ENCODE measurements around the gene RARA.
"Not testable (repeated sequence)": the region's sequence is repeated elsewhere in the genome, so short reads cannot be mapped to it uniquely, and the experiment has no call there.

The RARA gene

GRCh38 chr17:40373324-40373723 lies 64.3 kb downstream of the RARA start:
- Histone ChIP-seq H3K9me3 (ENCODE audit: control insufficient read depth in 5 of 5, low read length in 5 of 5) (no peaks in the 10 kb centered on the region), H3K27ac (ENCODE audit: low read depth, low read length) (no peak overlapping the region), H3K9ac (ENCODE audit: low read length in 5 of 5) (no peak overlapping the region), H3K4me1 (ENCODE audit: control insufficient read depth in 5 of 5, insufficient read depth in 5 of 5, low read length in 5 of 5) (no peaks in the 10 kb centered on the region), H3K27me3 (ENCODE audit: control insufficient read depth in 5 of 5, insufficient read depth in 4 of 5, low read length in 5 of 5) (peaks cover 0 to 7% (median 0%) of the 10 kb centered on the region in 5 donors), H3K36me3 (ENCODE audit: control insufficient read depth in 5 of 5, insufficient read depth in 5 of 5, low read length in 5 of 5) (no peaks in the 10 kb centered on the region), H3K4me3 (ENCODE audit: low read depth in 1 of 5, low read length in 5 of 5) (no peak overlapping the region)

GRCh38 chr17:40373999-40374398 lies 65.0 kb downstream of the RARA start:
- Histone ChIP-seq H3K9ac (ENCODE audit: low read length in 5 of 5) (no peak overlapping the region), H3K36me3 (ENCODE audit: control insufficient read depth in 5 of 5, insufficient read depth in 5 of 5, low read length in 5 of 5) (no peaks in the 10 kb centered on the region), H3K9me3 (ENCODE audit: control insufficient read depth in 5 of 5, low read length in 5 of 5) (no peaks in the 10 kb centered on the region), H3K27me3 (ENCODE audit: control insufficient read depth in 5 of 5, insufficient read depth in 4 of 5, low read length in 5 of 5) (peaks cover 0 to 7% (median 0%) of the 10 kb centered on the region in 5 donors), H3K27ac (ENCODE audit: low read depth, low read length) (no peak overlapping the region), H3K4me1 (ENCODE audit: control insufficient read depth in 5 of 5, insufficient read depth in 5 of 5, low read length in 5 of 5) (no peaks in the 10 kb centered on the region), H3K4me3 (ENCODE audit: low read depth in 1 of 5, low read length in 5 of 5) (no peak overlapping the region)

GRCh38 chr17:40374821-40375498 lies 66.0 kb downstream of the RARA start:
- H3K4me3 ChIP-seq (ENCODE audit: low read depth in 1 of 5, low read length in 5 of 5), result no peak overlapping the region

GRCh38 chr17:40375786-40376185 lies 66.8 kb downstream of the RARA start:
- H3K36me3 ChIP-seq (ENCODE audit: control insufficient read depth in 5 of 5, insufficient read depth in 5 of 5, low read length in 5 of 5); H3K4me3 ChIP-seq (ENCODE audit: low read depth in 1 of 5, low read length in 5 of 5); H3K4me1 ChIP-seq (ENCODE audit: control insufficient read depth in 5 of 5, insufficient read depth in 5 of 5, low read length in 5 of 5); H3K27ac ChIP-seq (ENCODE audit: low read depth, low read length); H3K9me3 ChIP-seq (ENCODE audit: control insufficient read depth in 5 of 5, low read length in 5 of 5); H3K9ac ChIP-seq (ENCODE audit: low read length in 5 of 5); H3K27me3 ChIP-seq (ENCODE audit: control insufficient read depth in 5 of 5, insufficient read depth in 4 of 5, low read length in 5 of 5): not testable (repeated sequence)

More at GRCh38 chr17:40374821-40375498, 66.0 kb downstream of the RARA start:
- no peak overlapping the region for H3K27ac ChIP-seq (ENCODE audit: low read depth, low read length)
- no peaks in the 10 kb centered on the region for H3K9me3 ChIP-seq (ENCODE audit: control insufficient read depth in 5 of 5, low read length in 5 of 5)
- H3K36me3 ChIP-seq (ENCODE audit: control insufficient read depth in 5 of 5, insufficient read depth in 5 of 5, low read length in 5 of 5), result no peaks in the 10 kb centered on the region
- no peaks in the 10 kb centered on the region for H3K4me1 ChIP-seq (ENCODE audit: control insufficient read depth in 5 of 5, insufficient read depth in 5 of 5, low read length in 5 of 5)
- no peak overlapping the region for H3K9ac ChIP-seq (ENCODE audit: low read length in 5 of 5)
- H3K27me3 ChIP-seq (ENCODE audit: control insufficient read depth in 5 of 5, insufficient read depth in 4 of 5, low read length in 5 of 5), result peaks cover 0 to 7% (median 0%) of the 10 kb centered on the region in 5 donors

- not testable (repeated sequence) for H3K4me3 ChIP-seq (ENCODE audit: low read depth in 1 of 5, low read length in 5 of 5); H3K27ac ChIP-seq (ENCODE audit: low read depth, low read length); H3K27me3 ChIP-seq (ENCODE audit: control insufficient read depth in 5 of 5, insufficient read depth in 4 of 5, low read length in 5 of 5); H3K36me3 ChIP-seq (ENCODE audit: control insufficient read depth in 5 of 5, insufficient read depth in 5 of 5, low read length in 5 of 5); H3K9ac ChIP-seq (ENCODE audit: low read length in 5 of 5); H3K4me1 ChIP-seq (ENCODE audit: control insufficient read depth in 5 of 5, insufficient read depth in 5 of 5, low read length in 5 of 5); H3K9me3 ChIP-seq (ENCODE audit: control insufficient read depth in 5 of 5, low read length in 5 of 5)
Measured at GRCh38 chr17:40376541-40376940, 67.6 kb downstream of the RARA start.

- Histone ChIP-seq H3K9ac (ENCODE audit: low read length in 5 of 5) (no peak overlapping the region), H3K4me3 (ENCODE audit: low read depth in 1 of 5, low read length in 5 of 5) (no peak overlapping the region), H3K9me3 (ENCODE audit: control insufficient read depth in 5 of 5, low read length in 5 of 5) (no peaks in the 10 kb centered on the region), H3K27ac (ENCODE audit: low read depth, low read length) (no peak overlapping the region), H3K27me3 (ENCODE audit: control insufficient read depth in 5 of 5, insufficient read depth in 4 of 5, low read length in 5 of 5) (peaks cover 0 to 7% (median 0%) of the 10 kb centered on the region in 5 donors), H3K36me3 (ENCODE audit: control insufficient read depth in 5 of 5, insufficient read depth in 5 of 5, low read length in 5 of 5) (no peaks in the 10 kb centered on the region), H3K4me1 (ENCODE audit: control insufficient read depth in 5 of 5, insufficient read depth in 5 of 5, low read length in 5 of 5) (no peaks in the 10 kb centered on the region)
Measured at GRCh38 chr17:40377832-40378231, 68.9 kb downstream of the RARA start.

- no peak overlapping the region for H3K9ac ChIP-seq (ENCODE audit: low read length in 5 of 5)
- H3K4me3 ChIP-seq (ENCODE audit: low read depth in 1 of 5, low read length in 5 of 5), result no peak overlapping the region
- H3K4me1 ChIP-seq (ENCODE audit: control insufficient read depth in 5 of 5, insufficient read depth in 5 of 5, low read length in 5 of 5), result no peaks in the 10 kb centered on the region
- H3K27me3 ChIP-seq (ENCODE audit: control insufficient read depth in 5 of 5, insufficient read depth in 4 of 5, low read length in 5 of 5), result peaks cover 0 to 7% (median 0%) of the 10 kb centered on the region in 5 donors
- H3K9me3 ChIP-seq (ENCODE audit: control insufficient read depth in 5 of 5, low read length in 5 of 5), result no peaks in the 10 kb centered on the region
- H3K36me3 ChIP-seq (ENCODE audit: control insufficient read depth in 5 of 5, insufficient read depth in 5 of 5, low read length in 5 of 5), result no peaks in the 10 kb centered on the region
- no peak overlapping the region for H3K27ac ChIP-seq (ENCODE audit: low read depth, low read length)
Measured at GRCh38 chr17:40378966-40379365, 70.0 kb downstream of the RARA start.

- H3K9ac ChIP-seq (ENCODE audit: low read length in 5 of 5), result no peak overlapping the region
- H3K27ac ChIP-seq (ENCODE audit: low read depth, low read length), result no peak overlapping the region
- no peaks in the 10 kb centered on the region for H3K27me3 ChIP-seq (ENCODE audit: control insufficient read depth in 5 of 5, insufficient read depth in 4 of 5, low read length in 5 of 5)
- H3K4me3 ChIP-seq (ENCODE audit: low read depth in 1 of 5, low read length in 5 of 5), result no peak overlapping the region
- no peaks in the 10 kb centered on the region for H3K4me1 ChIP-seq (ENCODE audit: control insufficient read depth in 5 of 5, insufficient read depth in 5 of 5, low read length in 5 of 5)
- H3K36me3 ChIP-seq (ENCODE audit: control insufficient read depth in 5 of 5, insufficient read depth in 5 of 5, low read length in 5 of 5), result no peaks in the 10 kb centered on the region
- H3K9me3 ChIP-seq (ENCODE audit: control insufficient read depth in 5 of 5, low read length in 5 of 5), result no peaks in the 10 kb centered on the region
Measured at GRCh38 chr17:40382251-40382650, 73.3 kb downstream of the RARA start.

- not testable (repeated sequence) for H3K9ac ChIP-seq (ENCODE audit: low read length in 5 of 5); H3K4me1 ChIP-seq (ENCODE audit: control insufficient read depth in 5 of 5, insufficient read depth in 5 of 5, low read length in 5 of 5); H3K4me3 ChIP-seq (ENCODE audit: low read depth in 1 of 5, low read length in 5 of 5); H3K27me3 ChIP-seq (ENCODE audit: control insufficient read depth in 5 of 5, insufficient read depth in 4 of 5, low read length in 5 of 5); H3K36me3 ChIP-seq (ENCODE audit: control insufficient read depth in 5 of 5, insufficient read depth in 5 of 5, low read length in 5 of 5); H3K9me3 ChIP-seq (ENCODE audit: control insufficient read depth in 5 of 5, low read length in 5 of 5); H3K27ac ChIP-seq (ENCODE audit: low read depth, low read length)
Measured at GRCh38 chr17:40386555-40386954, 77.6 kb downstream of the RARA start.

GRCh38 chr17:40399185-40399584 lies 90.2 kb downstream of the RARA start:
- no peak overlapping the region for H3K9ac ChIP-seq (ENCODE audit: low read length in 5 of 5)
- H3K27ac ChIP-seq (ENCODE audit: low read depth, low read length), result no peak overlapping the region
- H3K36me3 ChIP-seq (ENCODE audit: control insufficient read depth in 5 of 5, insufficient read depth in 5 of 5, low read length in 5 of 5), result no peaks in the 10 kb centered on the region
- no peaks in the 10 kb centered on the region for H3K4me1 ChIP-seq (ENCODE audit: control insufficient read depth in 5 of 5, insufficient read depth in 5 of 5, low read length in 5 of 5)
- no peak overlapping the region for H3K4me3 ChIP-seq (ENCODE audit: low read depth in 1 of 5, low read length in 5 of 5)
- H3K27me3 ChIP-seq (ENCODE audit: control insufficient read depth in 5 of 5, insufficient read depth in 4 of 5, low read length in 5 of 5), result no peaks in the 10 kb centered on the region
- no peaks in the 10 kb centered on the region for H3K9me3 ChIP-seq (ENCODE audit: control insufficient read depth in 5 of 5, low read length in 5 of 5)
